A549 (cell line): ENCODE results near the gene LRRC2.

ENCODE experiments used
- MAFK ChIP-seq: fragments of 450-650 bp; IDR thresholded peaks from 2 replicates; pipeline ENCODE4 v1.6.1; 2014; ENCODE audit not compliant: partially characterized antibody
- REST ChIP-seq: fragments of 200-600 bp; sonication (generic); IDR thresholded peaks from 2 replicates; pipeline ENCODE4 v1.6.1; 2016; ENCODE audit warnings: antibody characterized with exemption, mild to moderate bottlenecking, moderate library complexity
- SMC3 ChIP-seq: fragments of >200 bp; sonication (Bioruptor Twin); formaldehyde crosslinking; IDR thresholded peaks from 3 replicates; pipeline ENCODE4 v1.6.1; 2018; ENCODE audit warnings: inconsistent platforms
- TP53 ChIP-seq: fragments of 250-450 bp; sonication (Bioruptor Pico); IDR thresholded peaks from 2 replicates; pipeline ENCODE4 v1.5.0; 2021; ENCODE audit warnings: mild to moderate bottlenecking, moderate library complexity
- ZSCAN20 ChIP-seq: fragments of 250-450 bp; sonication (Bioruptor Pico); IDR thresholded peaks from 2 replicates; pipeline ENCODE4 v1.8.0; 2022; ENCODE audit warnings: mild to moderate bottlenecking, moderate library complexity

GRCh38 chr3:46477756-46478155, 88.3 kb downstream of the LRRC2 start:
- TF ChIP-seq SMC3 (no peak), REST (no peak), MAFK (no peak), TP53 (CRISPR knock-in tag) (no peak), ZSCAN20 (CRISPR knock-in tag) (no peak)
